GM21576 (cell line): ENCODE measurements around the gene ZFP14.
A peak's percentile ranks its signal among the peaks of the same experiment; 100 is the strongest.

Source experiments
- ATAC-seq: cut with Tn5 transposase; IDR thresholded peaks from one replicate; pipeline ENCODE4 v1.9.1; 2021; ENCODE audit warnings: mild to moderate bottlenecking, moderate library complexity; ENCODE audit not compliant: unreplicated experiment

Gene ZFP14

GRCh38 chr19:36378625-36379509 is at the start of gene ZFP14:
Gene ZFP14 (minus strand): TSS chr19:36379201. CDS start chr19:36367892, 11,309 bp downstream.
- peak; percentile 92 for ATAC-seq

GRCh38 chr19:36423925-36424324 is 44.9 kb upstream of the ZFP14 start:
- ATAC-seq = no peak

- no peak for ATAC-seq
Observed at GRCh38 chr19:36421749-36422481, 42.9 kb upstream of the ZFP14 start.

DNA sequence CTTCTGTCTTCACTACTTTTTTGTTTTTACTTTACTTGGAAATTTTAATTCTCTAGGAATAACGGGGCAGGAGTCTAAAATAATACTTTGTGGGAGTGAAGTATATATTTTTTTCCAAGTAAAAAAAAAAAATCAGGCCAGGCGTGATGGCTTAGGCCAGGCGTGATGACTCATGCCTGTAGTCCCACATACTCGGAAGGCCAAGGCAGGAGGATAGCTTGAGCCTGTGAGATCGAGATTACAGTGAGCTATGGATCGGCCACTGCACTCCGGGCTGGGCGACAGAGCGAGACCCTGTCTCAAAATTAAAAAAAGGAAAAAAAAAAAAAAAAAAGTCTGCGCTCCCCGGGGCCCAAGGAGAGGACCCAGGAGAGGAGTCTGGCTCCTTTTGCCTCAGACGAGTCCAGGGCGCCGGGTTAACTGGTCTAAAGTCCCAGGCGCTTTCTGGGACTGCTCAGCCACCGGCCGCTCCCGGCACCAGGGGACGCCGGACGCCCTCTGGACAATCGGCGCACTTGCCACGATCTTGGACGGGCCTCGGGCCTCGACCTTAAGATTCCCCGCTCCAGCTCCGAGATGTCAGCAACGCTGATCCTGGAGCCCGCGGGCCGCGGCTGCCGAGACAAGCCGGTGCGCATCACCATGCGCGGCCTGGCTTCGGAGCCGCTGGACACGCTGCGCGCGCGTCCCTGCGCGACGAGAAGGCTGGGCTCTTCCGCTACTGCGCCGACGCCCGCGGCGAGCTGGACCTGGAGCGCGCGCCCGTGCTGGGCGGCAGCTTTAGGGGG is 42.2 kb upstream of the ZFP14 start:
- no peak for ATAC-seq

DNA sequence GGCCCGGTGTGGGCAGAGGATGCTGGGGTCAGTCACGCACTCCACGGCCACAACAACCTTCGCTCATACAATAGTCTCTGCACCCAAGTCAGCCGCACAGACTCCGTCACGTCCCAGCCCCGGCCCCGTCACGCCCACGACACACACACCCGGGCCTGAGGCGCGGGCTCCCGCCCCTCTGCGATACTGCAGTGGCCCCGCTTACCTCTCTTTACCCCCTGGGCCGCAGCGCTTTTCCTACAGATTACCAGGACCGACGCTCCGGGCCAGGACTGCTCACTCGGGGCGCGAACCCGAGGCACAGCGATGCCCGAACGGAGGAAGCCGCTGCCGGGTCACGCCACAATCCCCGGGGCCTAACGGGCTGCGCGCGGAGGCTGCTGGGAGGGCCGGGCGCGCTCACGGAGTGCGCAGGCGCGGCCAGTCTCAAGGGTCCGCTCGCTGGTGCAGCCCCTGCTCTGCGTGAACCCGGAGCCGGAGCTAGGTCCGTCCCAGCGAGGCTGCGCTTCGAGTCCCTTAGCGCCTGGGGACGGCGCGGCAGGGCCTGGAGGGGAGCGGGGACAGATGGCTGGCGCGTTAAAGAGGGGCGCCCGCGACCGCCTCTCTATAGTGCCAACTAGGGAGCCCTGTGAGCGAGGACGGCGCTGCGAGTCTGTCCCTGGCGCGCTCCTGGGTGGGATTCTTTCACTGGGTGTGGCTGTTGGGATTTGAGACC is 39.4 kb upstream of the ZFP14 start, which contains the start of gene ZFP82:
Gene ZFP82 (minus strand): TSS at position 358 of the 715 bp plus-strand sequence. CDS start 8,855 bp downstream, outside the sequence.
- ATAC-seq = peak; percentile 80

DNA sequence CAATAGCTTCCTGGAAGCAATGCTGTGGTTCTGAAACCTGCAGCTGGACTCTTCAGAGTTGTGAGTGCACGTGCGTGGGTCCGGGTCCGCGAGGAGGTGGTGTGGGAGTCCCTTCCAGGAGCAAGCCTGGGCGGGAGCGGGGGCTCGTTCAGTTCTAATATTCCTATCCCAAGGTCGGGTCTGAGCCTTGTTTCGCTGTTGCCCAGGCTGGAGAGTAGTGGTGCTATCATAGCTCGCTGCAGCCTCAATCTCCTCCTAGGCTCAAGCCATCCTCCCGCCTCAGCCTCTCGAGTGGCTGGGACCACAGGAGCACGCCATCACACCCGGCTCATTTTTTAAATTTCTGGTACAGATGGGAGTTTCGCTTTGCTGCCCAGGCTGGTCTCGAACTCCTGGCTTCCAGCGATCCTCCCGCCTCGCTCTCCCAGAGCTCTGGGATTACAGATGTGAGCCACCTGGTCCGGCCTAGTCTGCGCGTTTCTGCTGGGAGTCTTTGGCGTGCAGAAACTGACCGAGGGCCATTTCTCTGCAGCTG is 38.8 kb upstream of the ZFP14 start:
- no peak for ATAC-seq

- no peak for ATAC-seq
Observed at GRCh38 chr19:36409841-36410240, 30.8 kb upstream of the ZFP14 start.

DNA sequence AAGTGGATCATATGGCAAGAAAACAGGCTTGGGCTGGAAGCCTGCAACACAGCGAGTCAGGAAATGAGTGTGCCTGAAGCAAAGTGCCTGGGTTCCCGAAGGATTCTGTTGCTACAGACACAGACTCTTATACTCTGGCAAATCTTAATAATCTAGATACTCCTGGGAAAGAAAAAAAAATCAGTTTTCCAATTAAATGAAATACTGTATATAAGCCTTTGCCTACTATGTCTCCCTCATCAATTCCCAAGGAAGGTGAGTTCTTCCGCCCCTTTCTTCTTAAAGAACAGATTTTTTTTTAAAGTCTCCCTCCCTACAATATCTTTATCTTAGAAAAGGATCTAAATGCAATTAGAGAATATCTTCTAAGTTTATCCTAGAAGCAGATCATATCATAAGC is 29.1 kb upstream of the ZFP14 start:
- no peak for ATAC-seq

- ATAC-seq = no peak
Observed at GRCh38 chr19:36404498-36404897, 25.5 kb upstream of the ZFP14 start.

DNA sequence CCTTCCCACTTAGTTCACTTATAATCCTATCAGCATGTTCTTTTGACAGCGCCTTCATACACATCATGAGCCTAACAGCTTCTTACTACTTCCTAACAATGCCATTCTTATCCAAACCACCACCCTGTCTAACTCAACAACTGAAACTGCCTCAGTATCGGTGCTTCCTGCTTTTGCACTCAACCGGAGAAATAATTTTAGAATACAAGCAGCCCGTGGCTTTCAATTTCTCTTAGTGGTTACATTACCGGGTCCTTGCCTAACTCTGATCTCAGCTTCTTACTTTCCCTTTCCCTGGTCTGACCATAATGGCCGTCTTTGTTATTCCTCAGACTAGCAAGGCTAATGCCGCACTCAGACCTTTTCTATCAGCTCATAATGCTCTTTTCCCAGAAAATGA is 22.5 kb upstream of the ZFP14 start:
- ATAC-seq = no peak

DNA sequence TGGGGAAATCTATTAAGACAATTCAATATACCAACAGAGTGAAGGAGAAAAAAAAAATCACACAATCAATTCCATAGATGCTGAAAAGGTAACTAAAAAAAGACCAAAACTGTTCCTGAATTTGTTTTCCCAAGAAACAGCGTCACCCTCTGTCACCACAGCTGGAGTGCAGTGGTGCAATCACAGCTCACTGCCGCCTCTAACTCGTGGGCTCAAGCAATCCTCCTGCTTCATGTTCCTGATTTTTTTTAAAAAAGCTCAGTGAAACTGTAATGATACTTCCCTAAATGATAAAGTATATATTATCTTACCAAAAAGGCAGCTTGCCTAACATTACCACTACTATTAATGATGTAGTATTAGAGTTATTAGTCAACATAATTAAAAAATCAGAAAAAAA is 19.6 kb upstream of the ZFP14 start:
- no peak for ATAC-seq

- ATAC-seq = no peak
Observed at GRCh38 chr19:36392916-36393673, 14.1 kb upstream of the ZFP14 start.

DNA sequence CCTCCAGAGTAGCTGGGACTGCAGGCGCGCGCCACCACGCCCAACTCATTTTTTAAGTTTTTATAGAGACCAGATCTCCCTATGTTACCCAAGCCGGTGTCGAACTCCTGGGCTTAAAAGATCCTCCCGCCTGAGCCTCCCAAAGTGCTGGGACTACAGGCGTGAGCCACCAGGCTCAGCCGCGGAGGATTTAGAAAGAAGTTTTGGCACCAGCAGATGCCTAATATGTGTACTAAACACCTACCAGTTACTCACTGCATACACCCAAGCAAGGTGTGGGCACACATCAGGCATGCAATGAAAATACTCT is 464 bp upstream of the ZFP14 start:
- ATAC-seq = no peak

DNA sequence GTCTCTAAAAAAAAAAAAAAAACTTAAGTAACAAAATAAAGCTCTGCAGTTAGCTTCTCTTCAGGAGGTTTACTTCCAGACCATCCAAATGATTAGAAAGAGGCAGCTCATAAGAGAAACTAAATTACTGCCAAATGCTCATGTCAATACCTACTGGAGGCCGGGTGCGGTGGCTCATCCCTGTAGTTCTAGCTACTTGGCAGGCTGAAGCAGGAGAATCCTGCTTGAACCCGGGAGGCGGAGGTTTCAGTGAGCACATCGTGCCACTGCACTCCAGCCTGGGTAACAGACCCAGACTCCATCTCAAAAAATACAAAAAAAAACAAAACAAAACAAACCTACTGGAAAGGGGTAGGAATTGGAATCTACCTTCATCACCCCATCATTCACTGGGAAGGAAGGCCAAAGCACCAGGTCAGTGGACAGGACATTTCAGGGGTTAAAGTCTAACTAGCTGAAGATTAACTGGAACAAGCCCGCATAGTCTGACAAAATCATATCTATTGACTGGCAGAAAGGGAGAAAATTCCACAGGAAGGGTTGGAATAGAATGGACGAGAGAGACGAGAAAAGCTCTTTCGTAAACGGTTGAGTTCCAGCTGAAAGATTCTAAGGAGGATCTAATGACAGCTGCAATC is 1.3 kb downstream of the ZFP14 start:
- no peak for ATAC-seq

- ATAC-seq = no peak
Observed at GRCh38 chr19:36373638-36374156, 5.3 kb downstream of the ZFP14 start.

GRCh38 chr19:36371886-36372285 is 7.1 kb downstream of the ZFP14 start:
- no peak for ATAC-seq

DNA sequence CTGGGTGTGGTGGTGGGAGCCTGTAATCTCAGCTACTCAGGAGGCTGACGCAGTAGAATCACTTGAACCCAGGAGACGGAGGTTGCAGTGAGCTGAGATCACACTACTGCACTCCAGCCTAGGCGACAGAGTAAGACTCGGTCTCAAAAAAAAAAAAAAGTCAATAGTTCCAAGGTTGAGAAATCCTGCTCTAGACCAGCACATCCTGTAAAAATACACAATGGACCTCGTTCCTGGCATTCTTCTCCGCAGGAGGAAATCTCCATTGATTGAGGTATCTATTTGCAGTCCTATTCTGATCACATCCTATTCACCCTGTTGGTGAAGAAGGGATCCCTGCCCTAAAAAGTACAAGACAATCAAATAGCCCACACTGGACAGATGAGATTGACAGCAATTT is 15.2 kb downstream of the ZFP14 start:
- no peak for ATAC-seq

DNA sequence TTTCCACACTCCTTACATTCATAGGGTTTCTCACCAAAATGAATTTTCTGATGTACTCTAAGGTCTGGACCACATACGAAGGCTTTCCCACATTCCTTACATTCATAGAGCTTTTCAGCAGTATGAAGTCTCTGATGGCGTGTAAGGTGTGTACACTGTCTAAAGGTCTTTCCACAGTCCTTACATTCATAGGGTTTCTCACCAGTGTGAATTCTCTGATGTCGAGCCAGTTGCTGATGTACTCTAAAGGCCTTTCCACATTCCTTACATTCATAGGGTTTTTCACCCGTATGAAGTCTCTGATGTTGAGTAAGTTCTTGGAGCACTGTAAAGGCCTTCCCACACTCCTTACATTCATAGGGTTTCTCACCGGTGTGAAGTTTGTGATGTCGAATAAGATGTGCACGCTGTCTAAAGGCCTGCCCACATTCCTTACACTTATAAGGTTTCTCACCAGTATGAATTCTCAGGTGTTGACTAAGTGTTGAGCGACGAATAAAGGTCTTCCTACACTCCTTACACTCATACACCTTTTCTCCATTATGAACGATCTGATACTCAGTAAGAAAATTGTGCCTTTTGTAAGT is 38.1 kb downstream of the ZFP14 start:
- no peak for ATAC-seq
